ENCODE data around the gene TMEM247.

- TF ChIP-seq EZH2 (IDR thresholded peaks at IDR 0.05; ENCODE audit: low read depth) (no peak), CTCF (conservative IDR thresholded peaks at IDR 0.05) (no peak)
Measured at GRCh38 chr2:46505472-46505783, 26.1 kb downstream of the TMEM247 start.

Measured in PC-9 (cell line).